ENCODE results near the gene TMED1. TPM values are rescaled to one million over a fixed set of nuclear protein-coding genes. Genes with fewer than 3 reads are reported as not detected.
A peak's percentile ranks its signal among the peaks of the same experiment; 100 is the strongest.

TMED1 gene
- polyA plus RNA-seq, 2 of the 4 experiments (the other 2 are of a cell fraction) = 29.9 to 37.0 TPM

- TF ChIP-seq FOSL2 (IDR thresholded peaks at IDR 0.05) (no peak), FOSL2 (CRISPR knock-in tag; IDR thresholded peaks at IDR 0.05) (peak; percentile 54), EHF (CRISPR knock-in tag; IDR thresholded peaks at IDR 0.05) (no peak), MYC (IDR thresholded peaks at IDR 0.05; ENCODE audit: borderline replicate concordance, low read length) (no peak), HES2 (IDR thresholded peaks at IDR 0.05) (no peak), ATOH8 (CRISPR knock-in tag; IDR thresholded peaks at IDR 0.05; ENCODE audit: low read depth) (0 out of 2 replicates have a peak, but pooled peaks have one; percentile 7), RARB (CRISPR knock-in tag; IDR thresholded peaks at IDR 0.05) (no peak), MAFK (IDR thresholded peaks at IDR 0.05; ENCODE audit: partially characterized antibody) (peak; percentile 93), BHLHE40 (IDR thresholded peaks at IDR 0.05; ENCODE audit: low read depth, low read length) (no peak), NFE2L2 (conservative IDR thresholded peaks at IDR 0.05; ENCODE audit: low read length) (peak; percentile 59), ZFP36 (IDR thresholded peaks at IDR 0.05; ENCODE audit: borderline replicate concordance, partially characterized antibody) (no peak), CHD2 (IDR thresholded peaks at IDR 0.05; ENCODE audit: low read length, partially characterized antibody) (no peak), BCL3 (IDR thresholded peaks at IDR 0.05) (no peak), SMC3 (IDR thresholded peaks at IDR 0.05) (no peak)
These were observed 23.1 kb downstream of the TMED1 start (continued) for GRCh38 chr19:10812902-10813404.

- TF ChIP-seq JUN (IDR thresholded peaks at IDR 0.05) (no peak), HOXA7 (CRISPR knock-in tag; IDR thresholded peaks at IDR 0.05) (no peak), POLR2AphosphoS2 (conservative IDR thresholded peaks at IDR 0.05; ENCODE audit: low read length) (no peak), MYC (IDR thresholded peaks at IDR 0.05; ENCODE audit: borderline replicate concordance, low read length) (no peak), PBX3 (IDR thresholded peaks at IDR 0.05) (no peak), E2F6 (IDR thresholded peaks at IDR 0.05; ENCODE audit: borderline replicate concordance, low read depth) (no peak), ZFP36 (IDR thresholded peaks at IDR 0.05; ENCODE audit: borderline replicate concordance, partially characterized antibody) (no peak), KDM1A (IDR thresholded peaks at IDR 0.05; ENCODE audit: low read depth) (no peak), NFE2L2 (conservative IDR thresholded peaks at IDR 0.05; ENCODE audit: low read length) (no peak), HOXB13 (CRISPR knock-in tag; IDR thresholded peaks at IDR 0.05; ENCODE audit: low read depth) (no peak)
- WGBS (ENCODE audit: missing lambda C conversion rate) = 91% methylated on average over 14 of the region's 19 CpGs
- Histone ChIP-seq H3K4me1 (peaks cover 14% of the 10 kb centered on the region), H3K9me3 (no peaks in the 10 kb centered on the region), H3K4me3 (no peak overlapping the region), H3K4me2 (no peak overlapping the region), H3K27ac (peak overlapping the region; percentile 80 to 90; a peak in 5 of 6 replicates)
- ChIA-PET POLR2A (interaction anchor here (0.6 kb wide), 1 partner anchor 138 kb away, joined by 10 read pairs; no protein-coding TSS in a partner anchor), CTCF (interaction anchor here (1.5 kb wide), 2 partner anchors 95 to 105 kb away, joined by 3 to 5 read pairs; partner anchors contain the start of gene DNM2)
- FAIRE-seq (no peak), DNase-seq (ENCODE audit: low read depth in 1 of 2, low spot score in 1 of 2) (no peak), ATAC-seq (no peak)
These were observed 23.8 kb downstream of the TMED1 start for GRCh38 chr19:10812196-10812595.

Measured in A549 (cell line).